HK-2 (cell line): ENCODE results near the gene GATM.
A peak's percentile ranks its signal among the peaks of the same experiment; 100 is the strongest.
"Not testable (repeated sequence)": the region's sequence is repeated elsewhere in the genome, so short reads cannot be mapped to it uniquely, and the experiment has no call there.

Experiments
- DNase-seq: peaks from one replicate; pipeline ENCODE4 v3.0.0-alpha.2; 2018; ENCODE audit not compliant: unreplicated experiment

Gene GATM

DNA sequence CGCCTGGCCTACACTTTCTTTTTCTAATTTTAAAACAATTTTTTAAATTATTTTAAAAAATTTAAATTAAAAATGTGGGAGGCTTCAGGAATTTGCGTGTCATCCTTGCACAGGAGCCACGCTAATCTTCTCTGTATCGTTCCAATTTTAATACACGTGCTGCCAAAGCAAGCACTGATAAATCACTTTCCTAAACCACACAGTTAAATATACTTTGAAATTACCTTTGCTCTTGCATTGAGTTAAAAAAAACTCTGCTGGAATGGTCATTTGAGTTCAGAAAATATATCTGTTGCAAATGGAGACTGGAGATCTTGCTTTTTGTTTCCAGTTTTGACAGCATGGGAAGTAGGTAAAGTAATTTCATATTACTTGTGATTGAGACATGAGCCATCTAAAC lies 23.6 kb downstream of the GATM start:
- DNase-seq = no peak

DNA sequence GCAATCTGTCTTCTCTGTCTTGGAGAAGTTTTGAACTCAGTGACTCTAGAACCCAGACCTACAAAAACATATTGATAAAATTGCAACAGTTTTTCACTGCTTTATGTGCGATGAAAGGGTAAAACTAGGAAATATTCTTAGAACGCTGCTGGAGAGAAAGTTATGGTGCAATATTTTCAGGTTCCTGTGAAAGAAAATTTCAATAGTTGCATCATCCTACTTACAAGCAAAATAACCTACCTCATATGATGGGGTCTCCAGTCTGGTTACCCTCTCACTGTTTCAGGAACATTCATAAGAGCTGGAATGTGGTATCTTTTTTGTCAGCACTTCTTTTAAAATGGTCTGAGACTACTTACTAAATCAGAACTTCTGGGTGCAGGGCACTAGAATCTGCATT lies 27.1 kb downstream of the GATM start:
- no peak for DNase-seq

DNA sequence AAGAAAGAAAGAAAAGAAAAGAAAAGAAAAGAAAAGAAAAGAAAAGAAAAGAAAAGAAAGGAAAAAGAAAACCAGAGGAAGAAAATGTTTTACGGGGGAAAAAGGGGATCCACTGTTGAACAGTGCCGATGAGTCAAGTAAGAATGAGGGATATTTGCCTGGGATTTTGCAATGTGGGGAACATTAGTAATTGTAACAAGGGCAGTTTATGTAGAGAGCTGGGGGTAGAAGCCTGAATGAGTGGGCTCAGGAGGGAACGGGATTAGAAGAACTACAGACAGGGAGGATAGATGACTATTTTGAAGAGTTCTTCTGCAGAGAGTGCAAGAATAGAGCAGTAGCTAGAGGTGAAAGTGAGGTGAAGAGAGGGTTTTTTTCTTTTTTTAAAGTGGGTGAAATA lies 28.7 kb downstream of the GATM start:
- DNase-seq = no peak

GRCh38 chr15:45347989-45348388 lies 30.4 kb downstream of the GATM start:
- DNase-seq = no peak

DNA sequence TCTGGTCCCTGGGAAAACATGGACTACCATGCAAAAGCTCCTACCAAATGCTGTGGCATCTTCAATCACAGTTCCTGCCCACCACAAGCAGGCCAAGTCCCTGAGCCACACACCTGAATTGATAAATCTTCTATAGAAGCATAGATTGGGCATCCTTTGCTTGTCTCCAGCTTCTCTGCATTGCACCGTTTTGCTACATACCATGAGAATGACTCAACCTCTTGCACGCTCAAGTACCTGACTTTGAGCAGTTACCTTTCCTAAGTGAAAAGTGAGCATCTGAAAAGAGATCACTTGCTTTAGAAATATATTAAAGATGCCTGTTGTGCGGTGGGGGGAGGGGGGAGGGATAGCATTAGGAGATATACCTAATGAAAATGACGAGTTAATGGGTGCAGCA lies 31.3 kb downstream of the GATM start:
- no peak for DNase-seq

DNA sequence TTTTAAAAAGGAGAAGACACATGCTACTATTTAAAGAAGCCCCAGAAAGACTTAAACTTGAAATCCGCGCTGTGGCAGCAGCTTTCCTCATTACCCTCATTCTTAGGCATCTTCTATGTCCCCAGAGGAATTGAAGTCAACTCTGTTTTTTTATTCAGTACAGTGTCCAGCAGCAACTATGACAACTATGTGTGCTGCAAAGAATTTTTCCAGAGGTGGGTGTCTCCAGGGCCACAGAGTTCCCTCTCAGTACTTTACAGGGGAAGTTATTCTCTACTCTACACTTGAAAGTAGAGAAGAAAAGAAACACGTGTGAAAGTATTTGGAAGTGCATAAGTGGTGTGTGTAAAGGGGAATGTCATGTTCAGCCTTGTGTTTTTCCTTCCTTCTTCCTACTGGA lies 32.0 kb downstream of the GATM start:
- no peak for DNase-seq

DNA sequence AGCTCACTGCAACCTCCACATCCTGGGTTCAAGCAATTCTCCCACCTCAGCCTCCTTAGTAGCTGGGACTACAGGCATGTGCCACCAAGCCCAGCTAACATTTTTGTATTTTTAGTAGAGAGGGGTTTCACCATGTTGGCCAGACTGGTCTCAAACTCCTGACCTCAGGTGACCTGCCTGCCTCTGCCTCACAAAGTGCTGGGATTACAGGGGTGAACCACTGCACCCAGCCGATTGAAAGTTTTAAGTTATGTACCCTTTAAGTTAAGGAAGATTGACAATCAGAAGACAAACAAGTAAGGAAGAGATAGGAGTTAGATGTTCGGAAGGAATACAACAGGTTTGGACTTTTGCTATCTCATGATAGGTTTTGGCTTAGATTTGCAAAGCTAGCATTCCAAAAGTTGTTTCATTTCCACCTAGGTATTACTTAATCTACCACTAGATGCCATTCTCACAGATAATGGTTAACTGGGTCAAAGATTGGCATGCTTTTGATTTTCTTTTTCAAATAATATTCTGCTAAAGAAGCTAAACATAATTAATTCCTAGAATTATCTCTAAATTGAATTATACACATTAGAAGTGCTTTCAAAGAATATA lies 35.0 kb downstream of the GATM start:
- DNase-seq = no peak

DNA sequence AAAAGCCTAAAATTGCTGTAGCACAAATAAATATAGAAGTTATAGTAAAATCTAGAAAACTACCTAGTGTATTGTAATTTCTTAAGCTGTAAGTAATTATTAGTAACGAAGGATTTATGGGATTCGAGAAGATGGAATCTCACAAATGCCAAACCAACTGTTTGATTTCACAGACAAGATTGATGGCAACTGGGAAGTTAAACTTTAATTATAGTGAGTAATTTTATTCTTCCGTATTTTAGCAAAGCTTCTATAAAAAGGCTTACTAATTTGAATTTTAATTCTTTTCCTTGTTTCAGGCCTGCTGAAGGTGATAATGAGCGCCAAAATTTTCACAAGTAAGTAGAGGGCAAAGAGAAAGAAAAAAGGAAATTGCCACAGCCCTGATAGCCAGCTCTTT lies 36.6 kb downstream of the GATM start:
- no peak for DNase-seq

- no peak for DNase-seq
Observed at GRCh38 chr15:45340429-45340828, 37.9 kb downstream of the GATM start.

DNA sequence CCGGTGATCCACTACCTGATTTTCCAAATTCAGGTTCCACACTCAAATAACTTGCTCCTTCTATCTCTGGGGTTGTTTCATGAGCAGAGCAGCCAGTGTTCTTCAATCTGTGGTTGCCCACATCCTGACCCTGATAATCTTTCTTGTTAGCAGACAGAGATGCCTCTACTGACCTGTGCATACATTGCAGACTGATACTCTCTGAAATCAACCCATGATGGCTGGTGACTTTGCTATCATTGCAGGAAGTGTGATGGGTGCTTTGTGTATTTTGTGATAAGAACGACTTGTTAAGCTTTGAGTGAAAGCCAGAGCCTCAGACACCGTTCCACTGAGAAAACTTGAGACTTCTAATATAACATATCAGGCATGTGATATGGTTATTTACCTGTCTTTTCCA lies 39.9 kb downstream of the GATM start:
- no peak for DNase-seq

- no peak for DNase-seq
Observed at GRCh38 chr15:45337224-45337623, 41.1 kb downstream of the GATM start.

GRCh38 chr15:45333550-45333949 lies 44.8 kb downstream of the GATM start:
- peak; percentile 3 for DNase-seq

- DNase-seq = no peak
Observed at GRCh38 chr15:45332694-45333093, 45.6 kb downstream of the GATM start.

GRCh38 chr15:45331972-45332371 lies 46.4 kb downstream of the GATM start:
- no peak for DNase-seq

DNA sequence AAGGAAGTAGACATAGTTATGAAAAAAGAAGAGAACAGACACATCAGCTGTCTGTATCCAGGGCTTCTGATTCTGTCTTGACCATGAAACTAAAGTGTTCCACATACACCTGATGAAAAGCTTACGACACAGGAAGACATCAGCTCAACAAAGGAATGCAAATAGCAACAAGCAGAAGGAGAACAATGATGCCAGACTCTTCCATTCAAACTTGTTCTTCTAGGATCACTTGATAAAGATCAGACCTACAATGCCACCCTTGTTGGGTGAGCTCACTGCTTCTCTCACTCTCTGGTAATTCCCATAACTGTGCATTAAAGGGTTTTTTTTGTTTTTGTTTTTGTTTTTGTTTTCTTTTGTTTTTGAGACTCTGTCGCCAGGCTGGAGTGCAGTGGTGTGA lies 49.7 kb downstream of the GATM start:
- no peak for DNase-seq

DNA sequence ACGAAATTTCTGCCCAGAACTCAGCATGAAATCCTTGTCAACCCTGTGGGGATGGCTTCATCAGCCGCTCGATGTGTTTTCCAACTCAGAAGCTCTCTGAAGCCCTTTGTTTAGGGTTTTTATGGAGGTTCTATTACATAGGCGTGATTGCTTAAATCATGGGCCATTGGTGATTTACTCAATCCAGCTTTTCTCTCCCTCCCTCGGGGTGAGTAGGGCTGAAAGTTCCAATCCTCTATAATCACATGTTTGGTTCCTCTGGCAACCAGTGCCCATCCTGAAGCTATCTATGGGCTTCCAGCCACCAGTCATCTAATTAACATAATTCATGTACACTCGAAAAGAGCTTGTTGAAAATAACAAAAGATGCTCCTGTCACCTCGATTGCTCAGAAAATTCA lies 51.6 kb downstream of the GATM start:
- no peak for DNase-seq

DNA sequence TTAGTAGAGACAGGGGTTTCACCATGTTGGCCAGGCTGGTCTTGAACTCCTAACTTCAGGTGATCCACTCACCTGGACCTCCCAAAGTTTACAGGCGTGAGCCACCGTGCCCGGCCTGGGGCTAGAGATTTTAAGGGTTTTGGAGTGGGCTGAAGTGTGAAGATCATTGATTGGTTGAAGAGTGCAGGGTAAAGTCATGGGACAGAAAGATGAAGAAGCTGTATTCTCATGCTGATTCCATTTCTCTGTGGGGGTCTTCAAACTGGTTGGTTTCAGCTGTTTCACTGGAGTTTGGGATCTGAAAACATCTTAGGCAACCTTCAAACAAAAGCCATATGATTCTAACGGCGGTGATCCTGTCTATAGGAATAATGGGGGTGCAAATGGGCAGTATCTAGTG lies 52.1 kb downstream of the GATM start:
- DNase-seq = no peak

- no peak for DNase-seq
Observed at GRCh38 chr15:45320581-45321205, 57.7 kb downstream of the GATM start.

- no peak for DNase-seq
Observed at GRCh38 chr15:45319472-45320214, 58.7 kb downstream of the GATM start.

DNA sequence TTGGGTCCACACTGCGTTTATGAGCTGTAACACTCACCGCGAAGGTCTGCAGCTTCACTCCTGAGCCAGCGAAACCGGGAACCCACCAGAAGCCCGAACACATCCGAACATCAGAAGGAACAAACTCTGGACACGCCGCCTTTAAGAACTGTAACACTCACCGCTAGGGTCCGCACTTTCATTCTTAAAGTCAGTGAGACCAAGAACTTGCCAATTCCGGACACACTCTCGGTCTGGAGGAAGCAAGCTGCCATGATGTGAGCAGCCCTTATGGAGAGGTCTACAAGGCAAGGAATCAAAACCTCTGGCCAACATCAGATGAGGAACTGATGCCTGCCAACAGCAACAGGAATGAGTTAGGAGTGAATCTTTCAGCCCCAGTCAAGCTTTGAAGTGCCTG lies 63.4 kb downstream of the GATM start:
- DNase-seq = no peak

DNA sequence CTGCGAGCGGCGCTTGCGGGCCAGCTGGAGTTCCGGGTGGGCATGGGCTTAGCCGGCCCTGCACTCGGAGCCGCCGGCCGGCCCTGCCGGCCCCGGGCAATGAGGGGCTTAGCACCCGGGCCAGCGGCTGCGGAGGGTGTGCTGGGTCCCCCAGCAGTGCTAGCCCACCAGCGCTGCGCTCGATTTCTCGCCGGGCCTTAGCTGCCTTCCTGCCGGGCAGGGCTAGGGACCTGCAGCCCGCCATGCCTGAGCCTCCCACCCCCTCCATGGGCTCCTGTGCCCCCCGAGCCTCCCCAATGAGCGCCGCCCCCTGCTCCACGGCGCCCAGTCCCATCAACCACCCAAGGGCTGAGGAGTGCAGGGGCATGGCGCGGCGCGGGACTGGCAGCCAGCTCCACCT lies 64.2 kb downstream of the GATM start:
- not testable (repeated sequence) for DNase-seq
